HG03025 (cell line): Measurements from ENCODE around the gene USP36.

ENCODE experiments used
- ATAC-seq: cut with Tn5 transposase; IDR thresholded peaks from one replicate; pipeline ENCODE4 v1.9.1; 2021; ENCODE audit warnings: mild to moderate bottlenecking, moderate library complexity; ENCODE audit not compliant: unreplicated experiment, low FRiP score

USP36 gene

DNA sequence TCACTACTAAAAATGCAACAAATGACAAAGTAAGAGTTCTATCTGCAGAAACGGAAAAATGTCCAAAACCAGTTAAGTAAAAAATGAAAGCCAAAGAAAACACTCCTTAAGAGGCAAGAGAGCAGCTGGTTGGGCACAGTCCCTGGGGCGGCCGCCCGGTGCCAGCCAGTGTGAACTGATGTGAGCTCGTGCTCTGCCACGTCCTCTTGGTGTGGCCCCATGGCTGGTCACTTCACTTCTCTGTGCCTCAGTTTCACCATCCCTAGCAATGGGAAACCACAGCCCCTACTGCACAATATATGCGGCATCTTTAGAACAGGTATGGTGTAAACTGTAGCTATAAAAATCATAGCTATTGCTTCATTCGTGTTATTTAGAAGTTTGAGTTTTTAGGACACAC lies 21.2 kb downstream of the USP36 start:
- no peak for ATAC-seq

DNA sequence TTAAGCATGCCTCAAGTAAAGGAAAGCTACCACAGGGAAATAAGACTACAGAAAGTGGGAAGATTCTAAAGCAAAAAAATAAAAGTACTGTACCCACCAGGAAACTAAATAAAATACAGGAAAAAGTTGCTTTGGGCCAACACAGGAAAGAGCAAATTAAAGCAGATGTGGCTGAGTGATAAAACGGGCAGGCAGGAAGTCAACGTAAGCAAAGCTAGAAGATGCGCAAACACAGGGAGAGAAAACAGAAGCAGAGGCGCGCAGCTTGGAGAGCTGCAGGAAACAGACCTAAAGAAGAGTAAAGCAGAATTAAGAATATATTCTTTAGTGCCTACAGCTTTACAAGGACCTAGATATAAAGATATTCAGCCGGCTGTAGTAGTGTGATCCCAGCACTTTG lies 21.7 kb downstream of the USP36 start:
- no peak for ATAC-seq

DNA sequence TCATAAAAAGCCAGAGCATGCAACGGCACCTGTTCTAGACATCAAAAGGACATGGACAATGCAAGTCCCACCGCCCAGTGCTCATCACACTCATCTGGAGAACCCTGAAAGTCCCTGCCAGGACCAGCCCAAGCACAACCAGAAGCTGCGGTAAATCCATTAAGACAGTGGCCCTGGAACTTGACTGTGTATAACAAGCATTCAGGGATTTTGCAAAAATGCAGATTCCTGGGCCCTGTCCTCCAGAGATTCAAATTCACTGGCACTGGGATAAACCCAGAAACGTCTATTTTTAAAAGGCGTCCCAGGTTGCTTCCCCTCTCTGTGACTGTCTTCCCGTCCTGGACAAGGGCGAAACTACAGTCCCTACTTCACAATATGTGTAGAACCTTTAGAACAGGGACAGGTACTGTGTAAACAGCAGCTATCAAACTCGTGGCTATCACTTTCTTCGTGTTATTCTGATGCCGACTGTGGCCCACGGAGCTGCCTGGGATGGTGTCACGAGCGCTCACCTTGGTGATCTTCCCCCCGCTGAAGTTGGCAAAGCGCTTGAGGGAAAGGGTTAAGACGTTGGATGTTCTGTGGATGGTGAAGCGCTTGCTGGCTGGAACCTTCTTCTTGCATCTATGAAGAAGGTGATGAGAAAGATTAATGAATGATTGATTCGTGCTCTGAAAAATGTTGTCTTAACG lies 22.3 kb downstream of the USP36 start:
- ATAC-seq: no peak

DNA sequence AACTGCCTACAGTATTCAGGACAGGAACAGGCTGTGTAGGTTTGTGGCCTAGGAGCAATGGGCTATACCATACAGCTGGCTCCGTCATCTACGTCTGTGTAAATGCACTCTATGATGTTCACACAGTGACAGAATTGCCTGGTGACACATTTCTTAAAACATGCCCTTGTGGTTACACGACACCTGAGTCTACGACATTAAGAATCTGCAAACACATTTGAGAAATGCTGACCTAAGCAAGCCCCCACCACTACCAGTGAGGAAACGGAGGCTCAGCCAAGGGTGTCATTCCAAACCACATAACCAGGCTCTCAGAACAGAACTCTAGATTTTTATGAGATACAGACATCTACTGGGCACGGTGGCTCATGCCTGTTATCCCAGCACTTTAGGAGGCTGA lies 23.5 kb downstream of the USP36 start:
- ATAC-seq: no peak

DNA sequence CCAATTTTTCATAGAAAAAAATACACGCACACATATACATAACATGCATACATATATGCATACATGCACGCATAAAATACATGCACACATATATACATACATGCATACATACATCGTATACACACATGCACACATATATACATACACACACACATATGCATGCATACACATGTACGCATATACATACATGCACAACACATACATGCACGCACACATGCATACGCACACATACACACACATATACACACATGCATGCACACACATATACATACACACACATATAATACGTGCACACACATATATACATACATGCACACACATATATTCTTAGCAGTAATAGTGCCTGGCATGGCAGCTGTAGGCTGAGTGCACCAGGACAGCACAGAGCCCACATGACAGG lies 24.9 kb downstream of the USP36 start:
- no peak for ATAC-seq

DNA sequence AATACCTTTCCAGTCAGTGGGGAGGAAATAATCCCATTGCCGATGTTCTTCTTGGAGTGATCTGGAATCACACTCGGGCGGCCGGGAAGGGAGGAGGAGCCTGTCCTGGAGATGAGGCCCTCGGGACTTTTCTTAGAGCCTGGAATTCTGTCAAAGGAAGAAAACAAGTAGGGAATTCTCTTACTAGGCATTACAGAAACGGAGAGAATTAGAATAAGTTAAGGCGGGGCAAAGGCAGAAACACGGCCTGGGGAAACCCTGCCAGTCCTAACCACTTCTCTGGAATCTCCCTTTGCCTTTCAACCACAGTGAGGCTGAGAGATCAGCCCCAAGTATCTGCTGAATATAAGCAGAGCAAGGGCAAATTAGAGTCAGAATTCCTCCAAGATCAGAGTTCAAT lies 27.8 kb downstream of the USP36 start:
- no peak for ATAC-seq

DNA sequence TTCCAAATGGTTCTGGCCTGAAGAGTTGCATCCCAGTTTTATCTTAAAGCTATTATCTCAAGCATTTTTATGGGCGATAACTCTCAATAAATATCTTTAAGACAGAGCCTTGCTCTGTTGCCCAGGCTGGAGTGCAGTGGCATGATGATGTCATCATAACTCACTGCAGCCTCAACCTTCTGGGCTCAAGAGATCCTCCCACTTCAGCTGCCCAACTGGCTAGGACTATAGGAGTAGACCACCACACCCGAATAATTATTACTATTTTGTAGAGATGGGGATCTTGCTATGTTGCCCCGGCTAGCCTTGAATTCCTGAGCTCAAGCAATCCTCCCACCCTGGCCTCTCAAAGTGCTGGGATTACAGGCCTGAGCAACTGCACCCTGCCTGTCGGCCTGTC lies 32.5 kb downstream of the USP36 start:
- ATAC-seq: no peak

DNA sequence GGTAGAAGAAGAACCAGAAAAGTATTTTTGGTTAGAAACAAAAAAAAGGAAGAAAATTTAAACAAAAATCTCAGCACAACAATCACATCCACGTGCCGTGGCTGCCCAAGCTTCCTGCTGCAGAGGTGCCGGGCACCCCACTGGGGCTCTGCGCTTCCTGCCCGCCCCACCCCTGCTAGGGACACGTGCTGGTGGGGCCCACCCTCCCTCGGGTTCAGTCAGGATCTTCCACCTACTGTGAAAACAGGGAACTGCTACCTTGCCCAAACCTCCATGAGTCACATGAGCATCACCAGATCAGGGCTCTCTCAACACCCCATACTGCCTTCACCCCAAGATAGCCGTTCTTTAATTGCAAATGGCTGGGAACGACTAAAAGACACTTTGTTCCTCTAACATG lies 34.2 kb downstream of the USP36 start:
- no peak for ATAC-seq

DNA sequence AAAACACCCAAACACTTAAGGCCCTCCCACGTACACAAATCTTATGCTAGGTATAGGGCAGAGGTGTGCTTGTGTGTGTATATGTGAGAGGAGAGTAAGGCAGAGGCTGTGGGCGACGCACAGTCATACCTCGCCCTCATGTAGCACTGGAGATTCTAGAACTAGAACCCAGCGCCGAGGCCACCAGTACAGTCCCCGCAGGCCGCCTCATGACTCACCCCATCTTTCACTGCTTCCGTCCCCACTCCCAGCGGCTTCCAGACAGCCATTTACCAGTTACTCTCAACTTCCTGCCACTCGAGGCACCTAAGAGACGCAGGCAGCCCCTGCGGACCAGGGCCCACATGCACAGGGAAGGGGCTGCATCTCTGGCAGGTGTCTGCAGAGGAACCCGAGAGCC lies 35.3 kb downstream of the USP36 start:
- ATAC-seq: no peak

DNA sequence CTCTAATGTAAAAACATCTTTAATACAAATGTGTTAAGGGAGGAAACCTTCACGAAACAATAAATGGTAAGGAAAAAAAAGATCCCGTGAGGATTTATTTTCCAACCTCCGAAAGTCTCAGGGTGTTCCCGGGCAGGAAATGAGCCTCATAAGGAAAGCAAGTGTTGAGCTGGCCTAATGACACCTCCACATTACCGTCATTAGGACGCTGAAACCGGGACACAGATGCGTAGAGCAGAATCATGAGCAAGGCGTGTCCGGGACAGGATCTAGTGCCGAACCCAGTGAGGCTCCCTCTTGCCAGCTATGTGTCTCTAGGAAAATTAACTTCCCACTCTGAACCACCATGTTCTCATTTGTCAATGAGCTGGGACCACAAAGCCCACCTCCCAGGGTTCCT lies 35.8 kb downstream of the USP36 start:
- no peak for ATAC-seq

DNA sequence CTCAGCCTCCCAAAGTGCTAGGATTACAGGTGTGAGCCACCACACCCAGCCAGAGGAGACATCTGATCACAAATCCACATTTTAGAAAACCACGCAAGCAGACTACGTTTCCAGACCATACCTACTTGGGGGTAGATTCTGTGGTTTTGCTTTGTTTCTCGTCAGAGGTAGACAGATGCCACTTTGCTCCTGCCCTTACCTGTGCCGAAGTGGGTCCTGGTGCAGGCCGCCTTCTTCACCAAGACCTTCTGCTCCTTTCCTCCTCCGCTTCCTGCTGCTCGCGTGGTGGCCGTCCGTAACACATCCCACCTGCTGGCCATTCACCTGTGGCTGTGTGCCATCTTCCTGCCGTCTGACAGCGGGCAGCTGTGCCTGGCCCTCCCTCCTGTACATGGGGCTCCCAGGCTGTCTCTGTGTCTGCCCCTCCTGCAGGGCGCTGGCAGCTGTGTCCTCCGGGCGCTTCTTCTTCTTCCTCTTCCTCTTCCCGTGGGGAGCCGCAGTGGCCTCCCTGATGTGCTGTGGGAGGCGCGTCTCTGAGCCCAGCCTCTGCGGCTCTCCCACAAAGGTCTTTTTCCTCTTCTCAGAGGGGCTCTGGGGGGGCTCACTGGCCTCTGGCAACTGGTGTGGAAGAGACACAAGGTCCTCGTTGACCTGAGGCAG lies 37.3 kb downstream of the USP36 start:
- no peak for ATAC-seq

DNA sequence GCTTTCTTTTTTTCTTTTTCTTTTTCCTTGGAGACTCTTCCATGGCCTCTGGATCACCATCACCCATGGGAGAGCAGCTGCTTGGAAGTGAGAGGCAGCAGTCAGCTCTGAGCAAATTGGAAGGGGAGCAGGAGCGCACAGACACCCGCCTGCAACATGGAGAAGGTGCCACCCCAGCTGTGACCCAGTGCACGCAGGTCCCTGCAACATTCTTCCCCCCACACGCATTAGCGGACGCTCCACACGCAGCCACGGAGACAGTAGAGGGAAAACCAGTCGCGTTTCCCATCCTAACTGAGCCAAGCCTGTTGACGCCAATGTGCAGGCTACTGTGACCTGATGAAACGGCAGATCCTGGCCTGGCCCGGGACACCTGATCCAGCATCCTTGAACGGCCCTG lies 38.2 kb downstream of the USP36 start:
- ATAC-seq: no peak

DNA sequence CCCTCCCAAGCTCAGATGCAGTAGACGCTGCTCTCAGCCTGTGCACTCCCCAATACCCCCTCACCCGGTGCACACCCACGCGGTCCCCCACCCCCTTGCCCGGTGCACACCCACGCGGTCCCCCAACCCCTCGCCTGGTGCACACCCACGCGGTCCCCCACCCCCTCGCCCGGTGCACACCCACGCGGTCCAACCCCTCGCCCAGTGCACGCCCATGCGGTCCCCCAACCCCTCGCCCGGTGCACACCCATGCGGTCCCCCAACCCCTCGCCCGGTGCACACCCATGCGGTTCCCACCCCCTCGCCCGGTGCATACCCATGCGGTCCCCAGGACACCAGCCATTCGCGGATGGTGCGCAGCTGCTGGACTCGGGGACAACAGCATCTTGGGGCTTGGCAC lies 38.6 kb downstream of the USP36 start:
- ATAC-seq: no peak

DNA sequence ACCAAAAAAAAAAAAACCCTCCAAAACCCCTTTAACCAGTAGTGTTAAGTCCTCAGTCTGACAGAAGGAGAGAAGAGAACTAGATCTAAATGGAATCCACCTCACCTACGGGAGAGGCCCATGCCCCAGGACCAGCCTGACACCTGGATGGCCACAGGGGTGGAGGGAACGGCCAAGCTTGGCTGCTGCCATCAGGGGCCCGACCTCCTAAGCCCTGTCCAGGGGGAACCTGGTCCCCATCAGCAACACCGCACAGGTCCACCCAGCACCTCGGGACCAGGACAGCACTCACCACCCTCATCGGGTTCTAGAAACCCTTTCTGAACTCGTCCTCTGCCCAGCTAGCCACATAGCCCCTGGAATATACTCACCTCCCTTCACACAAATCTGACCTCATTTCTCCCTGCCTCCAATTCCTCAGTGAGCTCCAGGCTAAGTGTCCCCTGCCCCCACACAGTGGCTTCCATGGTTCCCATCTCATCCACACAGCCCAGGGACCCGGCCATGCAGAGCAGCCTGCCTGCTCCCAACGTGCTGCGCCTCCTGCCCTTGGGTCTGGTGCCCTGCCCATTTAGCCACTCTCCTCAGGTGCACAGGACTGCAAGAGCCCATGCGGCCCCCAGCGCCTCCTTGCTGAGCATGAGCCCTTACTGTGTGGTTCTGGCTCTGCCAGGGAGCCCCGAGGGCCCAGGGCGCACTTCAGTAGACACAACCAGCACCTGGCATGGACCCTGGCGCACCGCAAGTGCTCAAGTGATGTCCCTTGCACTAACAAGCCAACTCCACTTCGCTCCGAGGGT lies 40.3 kb downstream of the USP36 start:
- ATAC-seq: no peak

DNA sequence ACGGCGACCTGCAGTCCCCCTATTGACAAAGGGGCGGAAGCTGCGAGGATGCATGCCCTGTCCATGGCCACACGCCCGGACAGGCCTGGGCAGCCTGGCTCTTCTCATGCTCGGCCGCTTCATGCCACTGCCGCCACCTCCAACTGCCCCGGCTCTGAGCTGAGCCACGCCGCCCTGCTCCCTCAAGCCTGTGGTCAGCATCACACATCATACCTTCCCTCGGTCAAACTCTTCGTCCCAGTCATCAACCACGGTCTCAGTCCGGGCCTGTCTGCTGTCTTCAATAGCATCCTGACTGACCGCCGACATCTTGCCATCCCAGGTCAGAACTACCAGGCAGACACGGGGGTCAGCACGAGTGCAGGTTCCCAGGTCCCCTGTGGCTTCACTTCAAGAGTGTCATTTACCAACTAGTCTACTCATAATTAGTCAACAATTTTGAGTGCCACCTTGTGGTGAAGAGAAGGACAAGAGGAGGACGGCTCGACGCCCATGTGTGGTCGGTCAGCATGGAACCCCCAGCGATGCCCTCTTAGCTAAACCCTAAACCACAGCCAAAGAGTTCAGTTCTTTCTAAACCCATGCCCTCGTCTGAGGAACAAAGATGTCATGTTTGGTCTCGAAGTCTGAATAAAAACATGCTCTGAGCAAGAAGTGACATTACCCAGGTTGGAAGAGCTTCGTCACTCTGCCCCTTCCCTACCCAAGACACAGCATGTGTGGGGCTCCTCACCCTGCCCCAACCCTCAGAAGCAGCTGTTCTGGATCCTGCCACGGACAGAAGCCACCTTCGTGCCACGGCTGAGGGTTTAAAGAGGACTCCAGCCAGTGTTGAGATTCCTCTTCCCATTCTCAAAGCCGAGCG lies 41.7 kb downstream of the USP36 start:
- no peak for ATAC-seq

DNA sequence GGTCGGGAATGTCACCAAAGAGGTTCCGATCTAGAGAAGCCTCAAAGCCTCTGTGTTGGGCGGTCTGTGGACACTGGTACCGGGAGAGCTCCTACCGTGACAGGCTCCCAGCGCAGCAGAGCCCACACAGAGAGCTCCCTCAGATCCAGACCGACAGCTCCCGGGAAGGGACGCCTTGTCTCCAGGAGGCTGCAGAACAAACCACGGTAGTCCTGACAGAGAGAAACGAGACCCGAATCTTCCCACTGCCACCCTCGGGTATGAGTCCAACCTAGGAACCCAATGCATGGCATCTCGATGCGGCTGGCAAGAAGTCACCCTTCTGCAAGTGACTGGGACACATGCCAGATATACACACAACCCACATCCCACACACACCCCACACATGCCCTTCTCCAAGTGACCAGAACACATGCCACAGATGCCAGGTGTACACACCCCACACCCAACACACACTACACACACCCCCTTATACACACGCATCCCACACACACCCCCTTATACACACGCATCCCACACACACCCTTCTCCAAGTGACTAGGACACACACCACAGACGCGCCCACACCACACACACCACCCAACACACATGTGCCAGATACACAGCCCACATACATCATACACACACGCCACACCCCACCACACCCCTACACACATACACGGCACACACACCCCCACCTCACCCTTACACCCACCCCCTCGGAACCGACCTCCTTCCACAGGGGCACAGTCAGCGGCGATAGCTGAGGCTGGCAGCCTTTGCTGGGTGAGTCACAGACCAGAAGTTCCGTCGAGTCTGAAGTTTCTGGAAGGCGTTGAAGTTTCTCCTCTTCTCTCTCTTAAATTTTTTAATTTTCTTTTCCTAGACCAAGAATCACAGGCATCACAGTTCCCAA lies 42.7 kb downstream of the USP36 start:
- no peak for ATAC-seq

DNA sequence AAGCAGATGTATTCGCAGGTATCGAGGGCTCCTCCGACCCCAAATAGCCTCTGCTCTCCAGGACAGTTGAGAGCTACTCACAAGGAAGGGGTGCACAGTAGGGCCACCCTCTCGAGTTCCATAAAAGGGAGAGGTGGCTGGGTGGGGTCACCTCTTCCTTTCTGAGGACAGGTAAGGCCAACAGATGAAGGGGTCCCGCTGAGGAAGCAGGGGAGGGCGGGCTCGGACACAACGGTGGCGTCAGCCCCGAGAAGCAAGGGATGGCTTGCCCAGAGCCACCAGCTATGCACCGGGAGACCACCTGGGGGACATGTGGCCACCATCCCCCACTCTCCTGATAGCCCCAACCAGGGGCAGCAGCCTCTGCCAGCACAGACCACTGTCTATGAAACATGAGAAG lies 43.4 kb downstream of the USP36 start:
- no peak for ATAC-seq

DNA sequence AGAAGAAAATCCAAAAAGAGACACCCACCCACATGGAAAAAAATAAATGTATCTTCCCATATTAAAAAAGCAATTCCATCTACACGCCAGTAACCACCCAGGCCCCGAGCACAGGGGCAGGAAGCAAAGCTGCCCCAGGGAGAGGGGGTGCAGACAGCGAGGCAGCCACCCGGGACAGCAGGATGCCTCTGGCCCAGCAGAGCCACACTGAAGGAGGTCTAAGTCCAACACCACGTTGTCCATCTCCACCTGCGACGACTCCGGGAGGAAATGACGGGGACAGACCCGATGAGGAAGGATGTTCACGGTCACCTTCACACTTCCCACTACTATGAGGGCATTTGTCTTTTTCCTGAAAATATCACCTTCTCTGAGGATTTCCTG lies 44.1 kb downstream of the USP36 start:
- no peak for ATAC-seq

DNA sequence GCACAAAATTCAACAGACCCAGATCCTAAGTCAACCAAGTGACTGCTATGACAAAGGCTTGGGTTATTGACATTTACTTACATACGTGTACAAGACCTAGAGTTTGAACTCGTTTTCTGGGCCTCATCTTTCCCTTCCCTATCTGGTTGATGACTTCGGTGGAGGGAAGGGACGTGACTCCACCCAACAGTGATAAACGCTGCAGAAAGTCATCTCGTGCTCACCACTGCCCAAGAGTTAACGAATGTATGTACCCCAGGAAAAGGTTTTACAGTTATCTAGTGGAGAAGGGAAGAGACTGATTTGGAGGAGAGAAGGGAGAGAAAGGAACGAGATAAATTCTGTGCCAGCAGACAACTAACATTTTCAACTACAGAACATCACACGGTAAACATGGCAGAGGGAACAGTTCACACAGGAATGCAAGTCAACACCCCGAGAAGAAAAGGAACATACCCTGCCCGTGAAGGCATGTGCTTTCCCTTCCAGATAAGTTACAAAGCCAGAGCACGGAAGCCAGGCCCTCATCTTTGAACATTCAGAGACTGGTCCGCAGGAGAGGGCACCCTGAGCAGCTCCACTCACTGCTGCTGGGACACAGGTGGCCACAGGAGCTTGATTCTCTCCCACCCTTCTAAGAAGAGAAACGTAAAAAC lies 44.6 kb downstream of the USP36 start:
- ATAC-seq: no peak
